CD14-positive monocyte (primary cell): ENCODE data around the gene DPCD. TPM values are rescaled to one million over a fixed set of nuclear protein-coding genes. Genes with fewer than 3 reads are reported as not detected.
A peak's percentile ranks its signal among the peaks of the same experiment; 100 is the strongest.

Experiments used
- DNase-seq, 3 donors: peaks; one replicate each; pipeline ENCODE4 v3.0.0-alpha.2; 2011 to 2022
- H2AFZ ChIP-seq: 2 replicates; pipeline ENCODE4 v1.6.0; 2012; ENCODE audit warnings: mild to moderate bottlenecking, low read depth, low read length, inconsistent platforms; ENCODE audit not compliant: insufficient read depth, poor library complexity, severe bottlenecking
- H3K27ac ChIP-seq, 2 donors: 1 replicate in 1 of 2; 2 replicates in 1 of 2; pipeline ENCODE4 v1.5.1; 2012 to 2013; ENCODE audit warnings: low read length in 2 of 2, control low read depth in 1 of 2, inconsistent platforms in 1 of 2, low read depth in 1 of 2, mild to moderate bottlenecking in 1 of 2
- H3K27me3 ChIP-seq, 2 donors: one replicate each; pipeline versions ENCODE4 v1.6.0 to v1.6.1; 2011 to 2013; ENCODE audit warnings: low read length in 2 of 2; ENCODE audit not compliant: control insufficient read depth in 2 of 2, insufficient read depth in 2 of 2
- H3K36me3 ChIP-seq, 2 donors: replicated peaks in 1 of 2; 1 replicate in 1 of 2; 2 replicates in 1 of 2; pipeline versions ENCODE4 v1.5.1 to v1.6.1; 2012 to 2013; ENCODE audit warnings: low read length in 2 of 2, control low read depth in 1 of 2, inconsistent platforms in 1 of 2, mild to moderate bottlenecking in 1 of 2; ENCODE audit not compliant: insufficient read depth in 2 of 2, control insufficient read depth in 1 of 2
- H3K4me1 ChIP-seq, 2 donors: 1 replicate in 1 of 2; 2 replicates in 1 of 2; pipeline versions ENCODE4 v1.5.1 to v1.6.1; 2012 to 2013; ENCODE audit warnings: low read length in 2 of 2, control low read depth in 1 of 2, inconsistent platforms in 1 of 2, mild to moderate bottlenecking in 1 of 2, moderate library complexity in 1 of 2; ENCODE audit not compliant: insufficient read depth in 2 of 2, control insufficient read depth in 1 of 2
- H3K4me2 ChIP-seq: replicated peaks from 2 replicates; pipeline ENCODE3; 2012; ENCODE audit warnings: low read length, moderate library complexity, mild to moderate bottlenecking; ENCODE audit not compliant: poor library complexity, severe bottlenecking; ENCODE audit errors: extremely low read depth
- H3K4me3 ChIP-seq, 3 experiments: fragments of 200-600 bp in 1 of 3; sonication (generic) in 1 of 3; replicated peaks in 1 of 3; 1 replicate in 2 of 3; 2 replicates in 1 of 3; pipeline ENCODE4 v1.5.1; 2011 to 2013; ENCODE audit warnings: low read length in 3 of 3, mild to moderate bottlenecking in 3 of 3, control low read depth in 2 of 3, low read depth in 2 of 3, inconsistent platforms in 1 of 3, moderate library complexity in 1 of 3
- H3K79me2 ChIP-seq: 2 replicates; pipeline ENCODE4 v1.6.0; 2012; ENCODE audit warnings: mild to moderate bottlenecking, control low read depth, inconsistent platforms, low read length, moderate library complexity; ENCODE audit not compliant: insufficient read depth
- H3K9ac ChIP-seq: 2 replicates; pipeline ENCODE4 v1.6.0; 2017; ENCODE audit warnings: low read length, mild to moderate bottlenecking; ENCODE audit not compliant: insufficient read depth, poor library complexity, severe bottlenecking
- H3K9me3 ChIP-seq, 2 donors: replicated peaks in 1 of 2; 1 replicate in 1 of 2; 2 replicates in 1 of 2; pipeline versions ENCODE4 v1.5.1 to v1.6.1; 2012 to 2013; ENCODE audit warnings: low read length in 2 of 2, control low read depth in 1 of 2; ENCODE audit not compliant: control insufficient read depth in 1 of 2, insufficient read depth in 1 of 2
- H4K20me1 ChIP-seq: 2 replicates; pipeline ENCODE4 v1.6.0; 2012; ENCODE audit warnings: mild to moderate bottlenecking, low read length, control low read depth, moderate library complexity; ENCODE audit not compliant: insufficient read depth
- H3K27ac Mint-ChIP-seq, 7 donors: one replicate each; pipeline ENCODE4 v1.8.0; 2020; ENCODE audit warnings: mild to moderate bottlenecking in 7 of 7, mixed read lengths in 7 of 7, moderate library complexity in 6 of 7, inconsistent platforms in 2 of 7
- H3K27me3 Mint-ChIP-seq, 3 donors: one replicate each; pipeline ENCODE4 v1.8.0; 2021 to 2022; ENCODE audit warnings: low read depth in 3 of 3, mild to moderate bottlenecking in 3 of 3, mixed read lengths in 3 of 3, moderate library complexity in 3 of 3, inconsistent platforms in 1 of 3
- H3K36me3 Mint-ChIP-seq, 2 donors: one replicate each; pipeline ENCODE4 v1.8.0; 2020; ENCODE audit warnings: mixed read lengths in 2 of 2, inconsistent platforms in 1 of 2, mild to moderate bottlenecking in 1 of 2
- H3K4me1 Mint-ChIP-seq: one replicate; pipeline ENCODE4 v1.8.0; 2020; ENCODE audit warnings: mild to moderate bottlenecking, mixed read lengths
- H3K4me3 Mint-ChIP-seq, 2 donors: one replicate each; pipeline ENCODE4 v1.8.0; 2020; ENCODE audit warnings: mild to moderate bottlenecking in 2 of 2, mixed read lengths in 2 of 2, moderate library complexity in 1 of 2
- H3K9me3 Mint-ChIP-seq, 7 donors: one replicate each; pipeline ENCODE4 v1.8.0; 2020 to 2022; ENCODE audit warnings: mixed read lengths in 7 of 7, mild to moderate bottlenecking in 6 of 7, moderate library complexity in 6 of 7, inconsistent platforms in 2 of 7
- WGBS: methylation state at CpG from one replicate; pipeline ENCODE4 v1.1.5; 2013; ENCODE audit warnings: missing lambda C conversion rate; ENCODE audit not compliant: insufficient coverage; 5-methylcytosine and 5-hydroxymethylcytosine counted together
- intact Hi-C, 2 donors: fragments of 100-400 bp; cut with micrococcal nuclease; formaldehyde crosslinking; loops; one replicate each; pipeline versions ENCODE4 v1.15.0 to v1.15.1; 2023
- polyA plus RNA-seq, 3 donors: library from polyadenylated mRNA; depleted of rRNA in 1 of 3; unstranded in 2 of 3; stranded (reverse) in 1 of 3; fragments of 300-500 nt in 2 of 3; fragments of >200 nt in 1 of 3; fragmentation: Illumina TruSeq in 2 of 3; gene quantifications; 1 replicate in 2 of 3; 2 replicates in 1 of 3; pipeline ENCODE4 v1.2.3, GENCODE V29; 2012 to 2021
- TF ChIP-seq, protein P1 (sequence below): fragments of 200-600 bp; IDR thresholded peaks from one replicate; pipeline ENCODE4 v1.8.0; 2022; ENCODE audit warnings: antibody characterized with exemption, mild to moderate bottlenecking

Gene DPCD
- polyA plus RNA-seq, 3 donors = 8.6 to 17.0 (median 9.0) TPM

GRCh38 chr10:101577121-101577871 lies 10.8 kb upstream of the DPCD start:
- peaks cover 47 to 58% of the 10 kb centered on the region in 2 donors for H3K36me3 ChIP-seq
- H3K4me1 Mint-ChIP-seq = no peaks in the 10 kb centered on the region
- DNase-seq = no peak
- TF ChIP-seq, protein P1, sequence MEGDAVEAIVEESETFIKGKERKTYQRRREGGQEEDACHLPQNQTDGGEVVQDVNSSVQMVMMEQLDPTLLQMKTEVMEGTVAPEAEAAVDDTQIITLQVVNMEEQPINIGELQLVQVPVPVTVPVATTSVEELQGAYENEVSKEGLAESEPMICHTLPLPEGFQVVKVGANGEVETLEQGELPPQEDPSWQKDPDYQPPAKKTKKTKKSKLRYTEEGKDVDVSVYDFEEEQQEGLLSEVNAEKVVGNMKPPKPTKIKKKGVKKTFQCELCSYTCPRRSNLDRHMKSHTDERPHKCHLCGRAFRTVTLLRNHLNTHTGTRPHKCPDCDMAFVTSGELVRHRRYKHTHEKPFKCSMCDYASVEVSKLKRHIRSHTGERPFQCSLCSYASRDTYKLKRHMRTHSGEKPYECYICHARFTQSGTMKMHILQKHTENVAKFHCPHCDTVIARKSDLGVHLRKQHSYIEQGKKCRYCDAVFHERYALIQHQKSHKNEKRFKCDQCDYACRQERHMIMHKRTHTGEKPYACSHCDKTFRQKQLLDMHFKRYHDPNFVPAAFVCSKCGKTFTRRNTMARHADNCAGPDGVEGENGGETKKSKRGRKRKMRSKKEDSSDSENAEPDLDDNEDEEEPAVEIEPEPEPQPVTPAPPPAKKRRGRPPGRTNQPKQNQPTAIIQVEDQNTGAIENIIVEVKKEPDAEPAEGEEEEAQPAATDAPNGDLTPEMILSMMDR = no peak
- no peak overlapping the region for H3K4me3 Mint-ChIP-seq
- 95% methylated on average over 5 of the region's 7 CpGs for WGBS
- H3K4me3 ChIP-seq = no peak overlapping the region
- H2AFZ ChIP-seq = no peak overlapping the region
- H3K27ac Mint-ChIP-seq = peak overlapping the region in 2 of 7 donors; percentile 30 to 61
- peaks cover 42 to 59% of the 10 kb centered on the region in 2 donors for H3K36me3 Mint-ChIP-seq
- H3K9me3 ChIP-seq = peaks cover 0 to 8% of the 10 kb centered on the region in 2 donors
- peaks cover 2 to 3% (median 3%) of the 10 kb centered on the region in 3 donors for H3K27me3 Mint-ChIP-seq
- no peaks in the 10 kb centered on the region for H4K20me1 ChIP-seq
- H3K27me3 ChIP-seq = no peaks in the 10 kb centered on the region
- peaks cover 0 to 7% (median 3%) of the 10 kb centered on the region in 7 donors for H3K9me3 Mint-ChIP-seq
- no peak overlapping the region for H3K4me2 ChIP-seq
- H3K9ac ChIP-seq = no peak overlapping the region
- intact Hi-C loops = no loop called here
- no peak overlapping the region for H3K27ac ChIP-seq
- no peaks in the 10 kb centered on the region for H3K4me1 ChIP-seq
- no peaks in the 10 kb centered on the region for H3K79me2 ChIP-seq

GRCh38 chr10:101578192-101578591 lies 9.9 kb upstream of the DPCD start:
- DNase-seq = no peak
- peaks cover 56 to 67% of the 10 kb centered on the region in 2 donors for H3K36me3 ChIP-seq
- intact Hi-C loops = no loop called here

More at GRCh38 chr10:101578192-101578591, 9.9 kb upstream of the DPCD start:
- WGBS = 82% methylated on average over 4 of the region's 5 CpGs
- Histone ChIP-seq H4K20me1 (no peaks in the 10 kb centered on the region), H3K27me3 (no peaks in the 10 kb centered on the region), H2AFZ (no peak overlapping the region), H3K9me3 (peaks cover 0 to under 1% of the 10 kb centered on the region in 2 donors), H3K4me1 (no peaks in the 10 kb centered on the region), H3K9ac (no peak overlapping the region), H3K27ac (no peak overlapping the region), H3K79me2 (no peaks in the 10 kb centered on the region), H3K4me3 (no peak overlapping the region), H3K4me2 (no peak overlapping the region)
- H3K4me3 Mint-ChIP-seq = no peak overlapping the region
- peaks cover 0 to 2% (median 0%) of the 10 kb centered on the region in 7 donors for H3K9me3 Mint-ChIP-seq
- H3K27me3 Mint-ChIP-seq = peaks cover 0 to 3% (median 3%) of the 10 kb centered on the region in 3 donors
- peaks cover 49 to 66% of the 10 kb centered on the region in 2 donors for H3K36me3 Mint-ChIP-seq
- no peaks in the 10 kb centered on the region for H3K4me1 Mint-ChIP-seq
- TF ChIP-seq, protein P1 = no peak
- H3K27ac Mint-ChIP-seq = peak overlapping the region in 1 of 7 donors; percentile 60
